ENCODE results near the gene B3GAT1.

GRCh38 chr11:134338654-134339053 is 73.4 kb downstream of the B3GAT1 start:
- no peak for TF ChIP-seq POLR2A (IDR thresholded peaks at IDR 0.05; ENCODE audit: low read depth, low read length)
- TF ChIP-seq POLR2AphosphoS5 (IDR thresholded peaks at IDR 0.05; ENCODE audit: low read depth, low read length) = no peak
